CD4-positive, alpha-beta T cell (primary cell): ENCODE measurements around the gene TSPAN32. TPM values are rescaled to one million over a fixed set of nuclear protein-coding genes. Genes with fewer than 3 reads are reported as not detected.
"Not testable (repeated sequence)": the region's sequence is repeated elsewhere in the genome, so short reads cannot be mapped to it uniquely, and the experiment has no call there.

Experiments used
- ATAC-seq: fragments of 200-7000 bp; cut with Tn5 transposase; one replicate; pipeline ENCODE4 v1.10.0; 2022; ENCODE audit warnings: mild to moderate bottlenecking; ENCODE audit not compliant: poor library complexity
- CTCF ChIA-PET: fragments of 350-600 bp; sonication (Branson Sonifier 250); formaldehyde crosslinking; loops from one replicate; lab custom pipeline; 2021; ENCODE audit warnings: antibody characterized with exemption, inconsistent platforms; lab: Charles Lee
- POLR2A ChIA-PET: fragments of 350-600 bp; sonication (Branson Sonifier 250); formaldehyde crosslinking; loops from one replicate; lab custom pipeline; 2021; ENCODE audit warnings: antibody characterized with exemption, inconsistent platforms; lab: Charles Lee
- DNase-seq, 14 experiments: peaks; one replicate each; pipeline ENCODE4 v3.0.0-alpha.2; 2013 to 2020; ENCODE audit warnings: mixed read lengths in 2 of 14
- H3K27ac ChIP-seq, 2 donors: one replicate each; pipeline versions ENCODE4 v1.5.1 to v1.7.0; 2013; ENCODE audit warnings: low read length in 2 of 2, low read depth in 1 of 2, mild to moderate bottlenecking in 1 of 2
- H3K27me3 ChIP-seq, 2 experiments: 1 replicate in 1 of 2; 2 replicates in 1 of 2; pipeline versions ENCODE4 v1.6.1 to v1.7.0; 2013; ENCODE audit warnings: low read length in 2 of 2, control low read depth in 1 of 2, mild to moderate bottlenecking in 1 of 2, moderate library complexity in 1 of 2; ENCODE audit not compliant: insufficient read depth in 2 of 2, control insufficient read depth in 1 of 2
- H3K36me3 ChIP-seq: one replicate; pipeline ENCODE4 v1.6.1; 2013; ENCODE audit warnings: low read length, control low read depth; ENCODE audit not compliant: insufficient read depth
- H3K4me1 ChIP-seq: one replicate; pipeline ENCODE4 v1.6.1; 2013; ENCODE audit warnings: low read length, control low read depth; ENCODE audit not compliant: insufficient read depth
- H3K4me3 ChIP-seq: one replicate; pipeline ENCODE4 v1.5.1; 2013; ENCODE audit warnings: mild to moderate bottlenecking, low read length, moderate library complexity
- H3K9me3 ChIP-seq, 2 experiments: 1 replicate in 1 of 2; 2 replicates in 1 of 2; pipeline versions ENCODE4 v1.6.1 to v1.7.0; 2013; ENCODE audit warnings: low read length in 2 of 2, mild to moderate bottlenecking in 2 of 2, control low read depth in 1 of 2, moderate library complexity in 1 of 2; ENCODE audit not compliant: control insufficient read depth in 1 of 2, insufficient read depth in 1 of 2
- H3K27ac Mint-ChIP-seq: one replicate; pipeline ENCODE4 v1.8.0; 2020; ENCODE audit warnings: mixed read lengths
- H3K27me3 Mint-ChIP-seq: one replicate; pipeline ENCODE4 v1.8.0; 2021; ENCODE audit warnings: mixed read lengths
- H3K36me3 Mint-ChIP-seq: one replicate; pipeline ENCODE4 v1.8.0; 2021; ENCODE audit warnings: low read depth, mixed read lengths
- H3K4me1 Mint-ChIP-seq: one replicate; pipeline ENCODE4 v1.8.0; 2021; ENCODE audit warnings: low read depth, mixed read lengths
- H3K4me3 Mint-ChIP-seq: one replicate; pipeline ENCODE4 v1.8.0; 2020; ENCODE audit warnings: mild to moderate bottlenecking, mixed read lengths
- H3K9me3 Mint-ChIP-seq: one replicate; pipeline ENCODE4 v1.8.0; 2020; ENCODE audit warnings: mixed read lengths
- CTCF ChIP-seq: fragments of 200-600 bp; IDR thresholded peaks from one replicate; pipeline ENCODE4 v1.8.0; 2022; ENCODE audit warnings: antibody characterized with exemption, mild to moderate bottlenecking
- intact Hi-C, 2 experiments: fragments of 100-400 bp; cut with DNase I in 1 of 2; cut with micrococcal nuclease in 1 of 2; formaldehyde crosslinking; loops; one replicate each; pipeline versions ENCODE4 v1.15.1 to v1.9.0; 2023 to 2025; cut with DNase I, micrococcal nuclease
- total RNA-seq, 174 experiments: library from RNA in 2 of 174; stranded (reverse) in 2 of 174; gene quantifications; one replicate each; pipeline ENCODE4 v1.2.3 and lab custom pipeline; 2021 to 2026

TSPAN32 gene
- total RNA-seq, 2 experiments from 2014 or later, result 81.8 TPM

DNA sequence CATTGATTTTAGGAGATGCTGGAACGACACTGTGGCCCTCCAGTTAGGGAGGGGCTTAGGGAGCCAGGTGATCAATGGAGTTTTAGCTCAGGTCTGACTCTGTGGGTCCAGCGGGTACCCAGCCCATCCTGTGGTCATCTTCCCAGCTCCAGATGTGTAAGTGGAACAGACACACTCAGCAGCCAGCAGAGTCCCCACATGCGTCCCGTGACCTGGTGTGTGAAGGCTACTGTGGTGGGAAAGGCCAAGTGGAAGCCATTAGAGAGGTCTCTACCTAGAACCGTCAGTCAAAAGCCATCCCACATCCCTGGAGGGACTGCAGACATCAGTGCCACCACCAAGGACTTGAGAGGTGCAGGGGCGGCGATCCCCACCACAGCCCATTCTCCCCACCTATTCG lies 55.4 kb downstream of the TSPAN32 start:
- POLR2A ChIA-PET, result no interaction called here
- TF ChIP-seq CTCF, result no peak
- ATAC-seq (no peak), DNase-seq (no peak)
- Mint-ChIP-seq H3K27ac (no peak overlapping the region), H3K36me3 (no peaks in the 10 kb centered on the region), H3K4me3 (no peak overlapping the region), H3K4me1 (no peaks in the 10 kb centered on the region), H3K9me3 (no peaks in the 10 kb centered on the region), H3K27me3 (no peaks in the 10 kb centered on the region)
- Histone ChIP-seq H3K27ac (no peak overlapping the region), H3K4me3 (no peak overlapping the region), H3K9me3 (no peaks in the 10 kb centered on the region), H3K36me3 (no peaks in the 10 kb centered on the region), H3K27me3 (no peaks in the 10 kb centered on the region), H3K4me1 (no peaks in the 10 kb centered on the region)
- CTCF ChIA-PET, result no interaction called here
- intact Hi-C loops, result no loop called here

DNA sequence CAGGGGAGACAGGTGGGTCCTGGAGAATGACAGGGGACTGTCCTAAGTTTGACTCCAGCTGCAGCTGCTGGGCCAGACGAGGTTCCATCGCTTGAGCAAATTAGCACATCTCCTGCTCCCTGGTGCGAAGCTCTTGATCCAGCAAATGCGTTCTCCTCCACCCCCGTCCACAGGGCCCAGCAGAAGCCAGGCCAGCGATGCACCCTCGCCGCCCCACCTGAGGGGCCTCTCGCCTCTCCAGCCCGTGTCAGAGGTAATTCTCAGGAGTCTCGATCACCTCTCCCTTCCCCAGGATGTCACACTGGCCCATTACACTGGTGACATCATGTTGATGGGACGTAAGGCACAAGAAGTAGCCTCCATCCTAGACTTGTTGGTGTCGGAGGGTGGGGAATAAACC lies 55.8 kb downstream of the TSPAN32 start:
- H3K4me3 Mint-ChIP-seq, H3K27me3 Mint-ChIP-seq, H3K27ac Mint-ChIP-seq, H3K27me3 ChIP-seq, H3K4me1 ChIP-seq, H3K9me3 Mint-ChIP-seq, H3K27ac ChIP-seq, H3K4me3 ChIP-seq, H3K9me3 ChIP-seq, H3K36me3 ChIP-seq, DNase-seq, H3K4me1 Mint-ChIP-seq, H3K36me3 Mint-ChIP-seq, POLR2A ChIA-PET, intact Hi-C loops, ATAC-seq, CTCF ChIA-PET: not testable (repeated sequence)

DNA sequence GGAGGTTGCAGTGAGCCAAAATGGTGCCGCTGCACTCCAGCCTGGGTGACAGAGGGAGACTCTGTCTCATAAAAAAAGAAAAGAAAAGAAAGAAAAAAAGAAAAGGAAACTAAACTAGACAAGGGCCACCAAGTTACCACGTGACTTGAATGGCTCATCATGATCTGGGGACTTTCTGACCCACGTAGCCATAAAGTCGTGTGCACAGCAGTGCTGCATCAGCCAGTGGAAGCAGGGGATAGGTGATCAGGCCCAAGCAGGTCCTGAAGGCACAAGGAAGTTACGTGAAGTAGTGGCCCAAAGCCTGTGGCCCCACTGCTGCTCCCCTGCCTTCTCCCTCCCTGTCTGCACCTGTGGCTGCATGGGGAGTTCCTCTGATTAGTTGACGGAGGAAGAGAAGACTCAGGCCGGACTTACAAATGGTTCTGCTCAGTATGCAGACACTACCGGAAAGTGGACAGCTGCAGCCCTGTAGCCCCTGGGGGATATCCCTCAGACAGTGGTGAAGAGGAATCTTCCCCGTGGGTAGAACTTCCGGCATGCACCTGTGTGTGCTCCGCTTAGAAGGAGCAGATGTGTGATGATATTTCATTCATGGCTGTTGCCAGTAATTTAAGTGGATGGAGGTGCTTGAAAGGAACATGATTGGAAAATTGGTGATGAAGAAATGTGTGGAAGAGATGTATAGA lies 57.1 kb downstream of the TSPAN32 start:
- Histone ChIP-seq H3K36me3 (no peaks in the 10 kb centered on the region), H3K4me3 (no peak overlapping the region), H3K27me3 (no peaks in the 10 kb centered on the region), H3K9me3 (no peaks in the 10 kb centered on the region), H3K27ac (no peak overlapping the region), H3K4me1 (no peaks in the 10 kb centered on the region)
- Mint-ChIP-seq H3K36me3 (no peaks in the 10 kb centered on the region), H3K27ac (no peak overlapping the region), H3K4me1 (no peaks in the 10 kb centered on the region), H3K27me3 (no peaks in the 10 kb centered on the region), H3K4me3 (no peak overlapping the region), H3K9me3 (no peaks in the 10 kb centered on the region)
- intact Hi-C loops, result no loop called here
- ChIA-PET POLR2A (no interaction called here), CTCF (no interaction called here)
- ATAC-seq (no peak), DNase-seq (no peak)
- no peak for TF ChIP-seq CTCF

DNA sequence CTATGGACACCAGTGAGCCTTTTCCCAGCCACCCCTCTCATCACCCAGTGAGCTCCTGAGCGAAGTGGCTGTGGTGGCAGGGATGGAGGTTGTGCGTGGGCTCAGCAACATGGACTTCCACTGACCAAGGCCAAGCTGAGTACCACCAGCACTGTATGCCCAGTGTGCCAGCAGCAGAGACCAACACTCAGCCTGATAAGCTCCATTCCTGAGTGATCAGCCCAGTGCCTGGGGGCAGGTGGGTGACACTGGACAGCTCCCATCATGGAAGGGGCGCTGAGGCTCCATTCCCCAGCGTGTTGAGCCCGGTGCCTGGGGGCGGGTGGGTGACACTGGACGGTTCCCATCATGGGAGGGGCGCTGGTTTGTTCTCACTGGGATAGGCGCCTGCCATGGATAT lies 57.7 kb downstream of the TSPAN32 start:
- Histone ChIP-seq H3K36me3 (no peaks in the 10 kb centered on the region), H3K9me3 (no peaks in the 10 kb centered on the region), H3K4me3 (no peak overlapping the region), H3K27me3 (no peaks in the 10 kb centered on the region), H3K4me1 (no peaks in the 10 kb centered on the region), H3K27ac (no peak overlapping the region)
- Mint-ChIP-seq H3K36me3 (no peaks in the 10 kb centered on the region), H3K4me3 (no peak overlapping the region), H3K4me1 (no peaks in the 10 kb centered on the region), H3K9me3 (no peaks in the 10 kb centered on the region), H3K27ac (no peak overlapping the region), H3K27me3 (no peaks in the 10 kb centered on the region)
- DNase-seq, result no peak
- ChIA-PET CTCF (no interaction called here), POLR2A (no interaction called here)
- intact Hi-C loops, result no loop called here
- no peak for ATAC-seq
- no peak for TF ChIP-seq CTCF
